Mesenchymal stem cell (in vitro differentiated cells and primary cell): ENCODE results near the gene UNK.
"Not testable (repeated sequence)": the region's sequence is repeated elsewhere in the genome, so short reads cannot be mapped to it uniquely, and the experiment has no call there.

Experiments used
- DNase-seq: peaks from one replicate; pipeline ENCODE4 v3.0.0-alpha.2; 2013
- H2AFZ ChIP-seq: one replicate; pipeline ENCODE4 v1.6.1; 2013; ENCODE audit warnings: low read depth, mild to moderate bottlenecking, control low read depth, inconsistent platforms, low read length, moderate library complexity
- H2AK5ac ChIP-seq: 2 replicates; pipeline ENCODE4 v1.6.1; 2013; ENCODE audit warnings: low read length, moderate library complexity, mild to moderate bottlenecking, inconsistent platforms; ENCODE audit not compliant: severe bottlenecking
- H2BK120ac ChIP-seq: one replicate; pipeline ENCODE4 v1.6.1; 2013; ENCODE audit warnings: low read depth, mild to moderate bottlenecking, inconsistent platforms, low read length, moderate library complexity
- H2BK12ac ChIP-seq, 2 experiments: one replicate each; pipeline ENCODE4 v1.6.1; 2013; ENCODE audit warnings: inconsistent platforms in 2 of 2, low read length in 2 of 2, mild to moderate bottlenecking in 2 of 2, moderate library complexity in 2 of 2, control low read depth in 1 of 2
- H2BK15ac ChIP-seq: one replicate; pipeline ENCODE4 v1.6.1; 2013; ENCODE audit warnings: mild to moderate bottlenecking, low read depth, inconsistent platforms; ENCODE audit not compliant: poor library complexity, severe bottlenecking
- H2BK5ac ChIP-seq: 2 replicates; pipeline ENCODE4 v1.6.1; 2013; ENCODE audit warnings: low read depth, mild to moderate bottlenecking, low read length, control low read depth, inconsistent platforms; ENCODE audit not compliant: poor library complexity, severe bottlenecking
- H3K14ac ChIP-seq, 2 experiments: one replicate each; pipeline ENCODE4 v1.6.1; 2013; ENCODE audit warnings: inconsistent platforms in 2 of 2, low read length in 2 of 2, control low read depth in 1 of 2, mild to moderate bottlenecking in 1 of 2, moderate library complexity in 1 of 2
- H3K18ac ChIP-seq, 2 experiments: one replicate each; pipeline ENCODE4 v1.6.1; 2013; ENCODE audit warnings: inconsistent platforms in 2 of 2, low read length in 2 of 2, control low read depth in 1 of 2, low read depth in 1 of 2, mild to moderate bottlenecking in 1 of 2
- H3K23ac ChIP-seq, 2 experiments: one replicate each; pipeline ENCODE4 v1.6.1; 2013; ENCODE audit warnings: inconsistent platforms in 2 of 2, low read length in 2 of 2, mild to moderate bottlenecking in 2 of 2, moderate library complexity in 2 of 2, control low read depth in 1 of 2
- H3K27ac ChIP-seq: 2 replicates; pipeline ENCODE4 v1.5.1; 2013; ENCODE audit warnings: mild to moderate bottlenecking, moderate library complexity, low read length, control low read depth, inconsistent platforms; ENCODE audit not compliant: poor library complexity, severe bottlenecking
- H3K27me3 ChIP-seq, 2 experiments: 2 replicates each; pipeline versions ENCODE4 v1.6.1 to v1.7.0; 2013; ENCODE audit warnings: low read length in 2 of 2, mild to moderate bottlenecking in 2 of 2, moderate library complexity in 2 of 2, control low read depth in 1 of 2, inconsistent platforms in 1 of 2; ENCODE audit not compliant: control insufficient read depth in 1 of 2, insufficient read depth in 1 of 2
- H3K36me3 ChIP-seq, 2 experiments: 2 replicates each; pipeline versions ENCODE4 v1.6.1 to v1.7.0; 2013; ENCODE audit warnings: low read length in 2 of 2, control low read depth in 1 of 2, inconsistent platforms in 1 of 2, low read depth in 1 of 2, mild to moderate bottlenecking in 1 of 2; ENCODE audit not compliant: insufficient read depth in 2 of 2, control insufficient read depth in 1 of 2
- H3K4ac ChIP-seq, 2 experiments: one replicate each; pipeline ENCODE4 v1.6.1; 2013; ENCODE audit warnings: inconsistent platforms in 2 of 2, low read length in 2 of 2, mild to moderate bottlenecking in 2 of 2, moderate library complexity in 2 of 2, control low read depth in 1 of 2, low read depth in 1 of 2
- H3K4me1 ChIP-seq: 2 replicates; pipeline ENCODE4 v1.6.1; 2013; ENCODE audit warnings: low read depth, low read length, control low read depth; ENCODE audit not compliant: control insufficient read depth, insufficient read depth
- H3K4me2 ChIP-seq: 2 replicates; pipeline ENCODE4 v1.6.1; 2013; ENCODE audit warnings: low read length, mild to moderate bottlenecking, inconsistent platforms; ENCODE audit not compliant: poor library complexity, severe bottlenecking
- H3K4me3 ChIP-seq, 2 experiments: 2 replicates each; pipeline versions ENCODE4 v1.5.1 to v1.7.0; 2013; ENCODE audit warnings: low read length in 2 of 2, mild to moderate bottlenecking in 2 of 2, control low read depth in 1 of 2, low read depth in 1 of 2; ENCODE audit not compliant: insufficient read depth in 1 of 2
- H3K79me1 ChIP-seq: replicated peaks from 2 replicates; pipeline ENCODE4 v1.6.1; 2013; ENCODE audit warnings: mild to moderate bottlenecking, control low read depth, low read length, inconsistent platforms; ENCODE audit not compliant: poor library complexity, severe bottlenecking
- H3K9ac ChIP-seq: 2 replicates; pipeline ENCODE4 v1.7.0; 2013; ENCODE audit warnings: mild to moderate bottlenecking, low read length, moderate library complexity
- H3K9me3 ChIP-seq: 2 replicates; pipeline ENCODE4 v1.7.0; 2013; ENCODE audit warnings: mild to moderate bottlenecking, low read length; ENCODE audit not compliant: control insufficient read depth
- H4K8ac ChIP-seq: one replicate; pipeline ENCODE4 v1.6.1; 2013; ENCODE audit warnings: inconsistent platforms, mild to moderate bottlenecking, low read length, moderate library complexity
- H4K91ac ChIP-seq: one replicate; pipeline ENCODE4 v1.6.1; 2013; ENCODE audit warnings: mild to moderate bottlenecking, low read length, inconsistent platforms
- WGBS: methylation state at CpG from one replicate; pipeline ENCODE4 v1.1.7; 2013; ENCODE audit warnings: mixed read lengths; 5-methylcytosine and 5-hydroxymethylcytosine counted together

UNK gene

DNA sequence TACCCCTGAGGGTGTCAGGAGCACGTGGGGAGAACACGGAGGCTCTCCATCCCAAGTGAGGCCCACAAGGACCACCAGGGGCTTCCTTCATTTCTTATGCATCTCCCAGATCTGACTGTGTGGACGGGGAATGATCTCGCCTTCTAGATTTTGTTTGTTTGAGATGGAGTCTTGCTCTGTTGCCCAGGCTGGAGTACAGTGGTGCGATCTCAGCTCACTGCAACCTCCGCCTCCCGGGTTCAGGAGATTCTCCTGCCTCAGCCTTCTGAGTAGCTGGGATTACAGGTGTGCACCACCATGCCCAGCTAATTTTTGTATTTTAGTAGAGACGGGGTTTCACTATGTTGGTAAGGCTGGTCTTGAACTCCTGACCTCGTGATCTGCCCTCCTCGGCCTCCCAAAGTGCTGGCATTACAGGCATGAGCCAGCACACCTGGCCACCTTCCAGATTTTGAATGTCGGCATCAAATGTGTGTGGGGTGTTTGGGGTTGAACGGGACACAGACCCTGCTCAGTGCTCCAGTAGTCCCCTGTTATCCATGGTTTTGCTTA, 84.2 kb downstream of the UNK start:
- Histone ChIP-seq H3K4me3 (peak overlapping the region in 1 of 2 experiments; percentile 68), H4K91ac (peak overlapping the region; percentile 18), H3K4ac (peak overlapping the region in 1 of 2 experiments; percentile 11), H4K8ac (peak overlapping the region; percentile 66), H3K9ac (peak overlapping the region; percentile 88), H3K4me1 (peaks cover 21% of the 10 kb centered on the region), H3K18ac (peak overlapping the region in 1 of 2 experiments; percentile 37), H2BK120ac (peak overlapping the region; percentile 98), H2BK12ac (peak overlapping the region in 1 of 2 experiments; percentile 87)
- not testable (repeated sequence) for H3K27ac ChIP-seq, H2AFZ ChIP-seq, H3K36me3 ChIP-seq, H3K4me2 ChIP-seq, H3K79me1 ChIP-seq, H2BK15ac ChIP-seq, H3K14ac ChIP-seq, DNase-seq, H3K9me3 ChIP-seq, H2BK5ac ChIP-seq, H2AK5ac ChIP-seq, H3K27me3 ChIP-seq, H3K23ac ChIP-seq
- WGBS, result 96% methylated on average over 12 of the region's 12 CpGs

DNA sequence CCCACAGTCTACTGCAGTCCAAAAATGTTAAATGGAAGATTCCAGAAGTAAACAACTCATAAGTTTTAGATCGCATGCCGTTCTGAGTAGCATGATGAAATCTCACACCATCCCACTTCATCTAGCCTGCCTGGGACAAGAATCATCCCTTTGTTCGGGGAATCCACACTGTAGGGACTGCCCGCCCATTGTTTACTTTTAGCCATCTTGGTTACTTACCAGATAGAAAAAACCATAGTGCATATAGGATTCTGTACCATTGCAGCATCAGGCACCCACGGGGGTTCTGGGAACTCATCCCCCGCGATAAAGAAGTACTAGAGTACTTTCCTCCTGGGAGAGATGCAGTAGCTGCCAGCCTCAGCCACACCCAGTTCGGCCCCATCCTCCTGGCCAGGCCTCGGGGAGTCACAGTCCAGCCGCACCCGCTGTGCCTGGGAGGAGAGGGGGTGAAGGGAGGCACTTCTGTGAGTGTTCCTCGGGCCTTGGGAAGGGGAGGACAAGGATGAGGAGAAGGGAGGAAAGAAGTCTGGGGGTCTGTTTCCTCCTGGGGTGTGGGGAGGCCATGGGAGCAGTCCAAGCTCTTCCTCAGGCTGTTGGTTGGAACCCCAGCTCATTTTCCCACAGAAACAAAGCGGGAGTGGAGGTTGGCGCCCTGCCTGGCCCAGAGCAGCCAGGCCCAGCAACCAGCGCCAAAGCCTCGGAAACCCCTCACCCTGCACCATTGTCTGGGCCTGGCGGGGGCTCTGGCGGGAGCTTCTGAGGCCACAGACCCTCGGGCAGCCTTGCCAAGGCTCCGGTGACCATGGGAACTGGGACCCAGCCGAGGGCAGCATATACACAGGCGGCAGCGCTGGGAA, 84.9 kb downstream of the UNK start:
- Histone ChIP-seq H3K4ac (peak overlapping the region; percentile 42 to 99), H4K91ac (peak overlapping the region; percentile 95), H3K4me2 (no peak overlapping the region), H3K27ac (no peak overlapping the region), H3K4me1 (peaks cover 17% of the 10 kb centered on the region), H2AK5ac (peak overlapping the region; percentile 8), H3K79me1 (peaks cover 5% of the 10 kb centered on the region), H3K23ac (no peak overlapping the region), H3K18ac (peak overlapping the region; percentile 93 to 94), H2BK120ac (peak overlapping the region; percentile 98), H3K14ac (peak overlapping the region in 1 of 2 experiments; percentile 37), H2BK5ac (no peak overlapping the region), H3K9me3 (no peaks in the 10 kb centered on the region), H4K8ac (peak overlapping the region; percentile 93), H3K36me3 (peaks cover 5 to 11% of the 10 kb centered on the region in 2 experiments), H2AFZ (no peak overlapping the region), H2BK15ac (peak overlapping the region; percentile 78), H3K27me3 (no peaks in the 10 kb centered on the region), H3K4me3 (peak overlapping the region in 1 of 2 experiments; percentile 68), H2BK12ac (peak overlapping the region; percentile 87 to 92), H3K9ac (peak overlapping the region; percentile 88)
- 76% methylated on average over 23 of the region's 23 CpGs for WGBS
- peak; percentile 92 for DNase-seq

DNA sequence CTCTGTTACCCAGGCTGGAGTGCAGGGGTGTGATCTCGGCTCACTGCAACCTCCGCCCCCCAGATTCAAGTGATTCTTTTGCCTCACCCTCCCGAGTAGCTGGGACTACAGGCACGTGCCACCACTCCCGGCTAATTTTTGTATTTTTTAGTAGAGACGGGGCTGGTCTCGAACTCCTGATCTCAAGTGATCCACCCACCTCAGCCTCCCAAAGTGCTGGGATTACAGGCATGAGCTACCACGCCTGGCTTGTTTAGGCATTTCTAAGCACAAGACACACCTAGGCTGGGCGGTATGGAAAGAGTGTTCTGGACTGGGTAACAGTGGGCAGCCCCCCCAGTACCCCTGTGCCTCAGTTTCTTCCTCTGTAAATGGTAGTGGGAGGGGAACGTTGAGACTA, 85.6 kb downstream of the UNK start:
- not testable (repeated sequence) for H2AK5ac ChIP-seq, H3K14ac ChIP-seq, H3K4me2 ChIP-seq, H2BK5ac ChIP-seq, H2BK120ac ChIP-seq, H3K9me3 ChIP-seq, H3K79me1 ChIP-seq, H2AFZ ChIP-seq, H3K27ac ChIP-seq, H3K27me3 ChIP-seq, DNase-seq, H3K23ac ChIP-seq
- WGBS, result 98% methylated on average over 8 of the region's 10 CpGs
- Histone ChIP-seq H2BK15ac (peak overlapping the region; percentile 93), H4K8ac (peak overlapping the region; percentile 84), H3K4ac (peak overlapping the region in 1 of 2 experiments; percentile 86), H3K4me1 (peaks cover 18% of the 10 kb centered on the region), H2BK12ac (peak overlapping the region; percentile 64 to 92), H3K4me3 (peak overlapping the region in 1 of 2 experiments; percentile 68), H3K36me3 (peaks cover 12 to 18% of the 10 kb centered on the region in 2 experiments), H4K91ac (peak overlapping the region; percentile 66), H3K18ac (peak overlapping the region; percentile 93 to 94), H3K9ac (peak overlapping the region; percentile 88)
